ENCODE measurements around the gene ZNF700. TPM values are rescaled to one million over a fixed set of nuclear protein-coding genes. Genes with fewer than 3 reads are reported as not detected.
"Not testable (repeated sequence)": the region's sequence is repeated elsewhere in the genome, so short reads cannot be mapped to it uniquely, and the experiment has no call there.

The ZNF700 gene
- total and polyA plus RNA-seq, 2 donors (not counting 3 experiments of a cell fraction or from before 2014, with no cell fraction given): 2.3 to 7.9 TPM

GRCh38 chr19:11879687-11880266 is 45.1 kb upstream of the ZNF700 start:
- dilution Hi-C loops (cut with MboI; ENCODE audit: extremely low pct_ligation_motif_present, low sequenced_read_pairs); DNase-seq (ENCODE audit: low read depth, low spot score); intact Hi-C loops (cut with micrococcal nuclease); H3K4me2 ChIP-seq (ENCODE audit: insufficient read depth, low read length); H3K27me3 ChIP-seq (ENCODE audit: control insufficient read depth in 2 of 2, insufficient read depth in 2 of 2, low read length in 2 of 2); H3K79me2 ChIP-seq (ENCODE audit: control insufficient read depth, insufficient read depth, low read length); BruUV-seq (replicated peaks); H3K9me1 ChIP-seq (replicated peaks; ENCODE audit: control insufficient read depth, extremely low read depth, insufficient read depth, low read length); H3K36me3 ChIP-seq (ENCODE audit: control insufficient read depth in 2 of 2, extremely low read depth in 1 of 2, insufficient read depth in 2 of 2, low read length in 2 of 2); H4K20me1 ChIP-seq (replicated peaks; ENCODE audit: control insufficient read depth, extremely low read depth, insufficient read depth, low read length); H3K27ac ChIP-seq (ENCODE audit: insufficient read depth, low read depth, low read length); H3K9me3 ChIP-seq (replicated peaks; ENCODE audit: control insufficient read depth, insufficient read depth, low read length); H3K9ac ChIP-seq (replicated peaks; ENCODE audit: extremely low read depth, insufficient read depth, low read length); H3K4me3 ChIP-seq (replicated peaks in 1 of 3; ENCODE audit: insufficient read depth in 1 of 3, low read depth in 1 of 3, low read length in 3 of 3); H2AFZ ChIP-seq (ENCODE audit: low read depth, low read length); POLR2A ChIA-PET; H3K4me1 ChIP-seq (ENCODE audit: control insufficient read depth, extremely low read depth, insufficient read depth, low read length): not testable (repeated sequence)
- FAIRE-seq: peak; percentile 62
- TF ChIP-seq, protein P1, sequence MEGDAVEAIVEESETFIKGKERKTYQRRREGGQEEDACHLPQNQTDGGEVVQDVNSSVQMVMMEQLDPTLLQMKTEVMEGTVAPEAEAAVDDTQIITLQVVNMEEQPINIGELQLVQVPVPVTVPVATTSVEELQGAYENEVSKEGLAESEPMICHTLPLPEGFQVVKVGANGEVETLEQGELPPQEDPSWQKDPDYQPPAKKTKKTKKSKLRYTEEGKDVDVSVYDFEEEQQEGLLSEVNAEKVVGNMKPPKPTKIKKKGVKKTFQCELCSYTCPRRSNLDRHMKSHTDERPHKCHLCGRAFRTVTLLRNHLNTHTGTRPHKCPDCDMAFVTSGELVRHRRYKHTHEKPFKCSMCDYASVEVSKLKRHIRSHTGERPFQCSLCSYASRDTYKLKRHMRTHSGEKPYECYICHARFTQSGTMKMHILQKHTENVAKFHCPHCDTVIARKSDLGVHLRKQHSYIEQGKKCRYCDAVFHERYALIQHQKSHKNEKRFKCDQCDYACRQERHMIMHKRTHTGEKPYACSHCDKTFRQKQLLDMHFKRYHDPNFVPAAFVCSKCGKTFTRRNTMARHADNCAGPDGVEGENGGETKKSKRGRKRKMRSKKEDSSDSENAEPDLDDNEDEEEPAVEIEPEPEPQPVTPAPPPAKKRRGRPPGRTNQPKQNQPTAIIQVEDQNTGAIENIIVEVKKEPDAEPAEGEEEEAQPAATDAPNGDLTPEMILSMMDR (IDR thresholded peaks at IDR 0.05; ENCODE audit: extremely low read depth in 1 of 2, insufficient read depth in 1 of 2, low read depth in 1 of 2, low read length in 2 of 2): peak; percentile 22 to 25
- CTCF ChIA-PET: interaction anchor here (0.5 to 6.9 kb wide), 3 partner anchors 82 to 248 kb away, joined by 3 to 39 read pairs (median 4); no protein-coding TSS in a partner anchor

DNA sequence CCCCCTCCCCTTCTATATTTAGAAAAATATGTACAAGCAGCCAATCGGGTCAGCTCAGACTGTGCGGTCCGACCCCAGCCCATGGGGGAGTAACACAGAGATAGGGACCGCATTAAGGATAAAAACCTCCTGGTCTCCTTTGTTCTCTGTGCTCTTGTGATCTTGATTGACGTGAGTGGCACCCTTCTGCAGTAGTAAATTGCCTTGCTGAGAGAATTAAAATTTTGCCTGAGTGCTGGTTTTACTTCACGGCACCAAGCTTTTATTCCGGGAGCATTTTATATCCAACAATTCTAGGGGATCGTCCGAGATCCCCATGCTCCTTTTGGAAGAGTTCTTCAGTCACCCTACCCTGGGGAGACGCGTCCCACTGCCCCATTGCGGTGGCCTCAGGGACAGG is 44.3 kb upstream of the ZNF700 start:
- no TSS peak for BruUV-seq (replicated peaks)
- no peak for FAIRE-seq
- H4K20me1 ChIP-seq (replicated peaks; ENCODE audit: control insufficient read depth, extremely low read depth, insufficient read depth, low read length): no peaks in the 10 kb centered on the region
- no peaks in the 10 kb centered on the region for H3K27me3 ChIP-seq (ENCODE audit: control insufficient read depth in 2 of 2, insufficient read depth in 2 of 2, low read length in 2 of 2)
- H3K9me3 ChIP-seq (replicated peaks; ENCODE audit: control insufficient read depth, insufficient read depth, low read length): no peaks in the 10 kb centered on the region
- H3K4me2 ChIP-seq (ENCODE audit: insufficient read depth, low read length): no peak overlapping the region
- no peaks in the 10 kb centered on the region for H3K79me2 ChIP-seq (ENCODE audit: control insufficient read depth, insufficient read depth, low read length)
- no peaks in the 10 kb centered on the region for H3K36me3 ChIP-seq (ENCODE audit: control insufficient read depth in 2 of 2, extremely low read depth in 1 of 2, insufficient read depth in 2 of 2, low read length in 2 of 2)
- no peaks in the 10 kb centered on the region for H3K4me1 ChIP-seq (ENCODE audit: control insufficient read depth, extremely low read depth, insufficient read depth, low read length)
- POLR2A ChIA-PET: no interaction called here
- no peak overlapping the region for H3K9ac ChIP-seq (replicated peaks; ENCODE audit: extremely low read depth, insufficient read depth, low read length)
- H3K27ac ChIP-seq (ENCODE audit: insufficient read depth, low read depth, low read length): no peak overlapping the region
- DNase-seq (ENCODE audit: low read depth, low spot score): no peak
- no peak overlapping the region for H3K4me3 ChIP-seq (replicated peaks in 1 of 3; ENCODE audit: insufficient read depth in 1 of 3, low read depth in 1 of 3, low read length in 3 of 3)
- TF ChIP-seq JUN (IDR thresholded peaks at IDR 0.05; ENCODE audit: borderline replicate concordance, insufficient read depth, insufficient read length, low read depth) (no peak), GATA2 (IDR thresholded peaks at IDR 0.05; ENCODE audit: insufficient read depth, insufficient read length, low read depth, low read length) (no peak), POLR2A (IDR thresholded peaks at IDR 0.05; ENCODE audit: low read depth, low read length) (no peak), POLR2AphosphoS5 (IDR thresholded peaks at IDR 0.05; ENCODE audit: insufficient read depth, low read depth, low read length) (no peak), FOS (IDR thresholded peaks at IDR 0.05; ENCODE audit: borderline replicate concordance, insufficient read depth, low read length) (no peak)
- H2AFZ ChIP-seq (ENCODE audit: low read depth, low read length): no peak overlapping the region
- no peaks in the 10 kb centered on the region for H3K9me1 ChIP-seq (replicated peaks; ENCODE audit: control insufficient read depth, extremely low read depth, insufficient read depth, low read length)
- CTCF ChIA-PET: interaction anchor here (0.7 to 6.9 kb wide), 3 partner anchors 43 to 791 kb away, joined by 4 to 39 read pairs (median 5); no protein-coding TSS in a partner anchor
- dilution Hi-C loops (cut with MboI; ENCODE audit: extremely low pct_ligation_motif_present, low sequenced_read_pairs) (no loop called here), intact Hi-C loops (cut with micrococcal nuclease) (no loop called here)

Data from endothelial cell of umbilical vein (primary cell).